ENCODE results near the gene FAM24A.

DNA sequence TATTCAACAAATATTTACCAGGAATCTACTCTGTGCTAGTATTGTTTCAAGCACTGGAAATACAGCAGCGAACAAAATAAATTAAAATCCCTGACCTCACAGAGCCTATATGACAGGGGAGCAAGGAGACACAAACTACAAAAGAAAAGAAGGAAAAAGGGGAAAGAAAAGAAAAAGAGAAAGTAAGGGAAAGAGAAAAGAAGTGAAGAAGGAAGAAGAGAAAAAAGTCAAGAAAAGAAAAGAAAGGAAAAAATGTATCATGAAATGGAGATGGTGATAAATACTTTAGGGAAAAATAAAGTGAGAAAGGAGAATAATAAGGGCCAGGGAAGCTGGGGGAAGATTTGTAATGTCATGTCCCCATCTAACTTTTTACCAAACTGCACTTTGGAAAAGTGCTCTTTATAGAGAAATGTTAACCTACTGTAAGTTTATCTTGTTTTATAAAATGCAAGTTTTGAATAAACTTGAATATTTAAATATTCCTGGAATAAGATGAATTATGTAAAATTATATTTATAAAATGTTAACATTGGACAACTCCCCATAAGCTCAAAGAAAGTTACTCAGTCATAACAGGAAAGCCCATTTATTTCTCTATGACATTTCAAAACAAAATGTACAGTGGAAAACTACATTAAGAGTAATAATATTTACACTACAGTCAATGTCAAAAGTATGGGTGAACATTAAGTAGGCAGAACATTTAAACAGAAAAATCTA, 28.9 kb downstream of the FAM24A start:
- TF ChIP-seq EZH2 (IDR thresholded peaks at IDR 0.05): no peak
- no peak for TF ChIP-seq POLR2AphosphoS5 (IDR thresholded peaks at IDR 0.05; ENCODE audit: borderline replicate concordance, low read depth, low read length)
